Left forelimb (tissue), 1 donor: ENCODE data around the gene KIAA2012.

Experiments
- DNase-seq: peaks from one replicate; pipeline ENCODE4 v3.0.0-alpha.2; 2018; ENCODE audit warnings: low spot score

KIAA2012 gene

GRCh38 chr2:202149936-202150335, 76.9 kb downstream of the KIAA2012 start:
- no peak for DNase-seq

DNA sequence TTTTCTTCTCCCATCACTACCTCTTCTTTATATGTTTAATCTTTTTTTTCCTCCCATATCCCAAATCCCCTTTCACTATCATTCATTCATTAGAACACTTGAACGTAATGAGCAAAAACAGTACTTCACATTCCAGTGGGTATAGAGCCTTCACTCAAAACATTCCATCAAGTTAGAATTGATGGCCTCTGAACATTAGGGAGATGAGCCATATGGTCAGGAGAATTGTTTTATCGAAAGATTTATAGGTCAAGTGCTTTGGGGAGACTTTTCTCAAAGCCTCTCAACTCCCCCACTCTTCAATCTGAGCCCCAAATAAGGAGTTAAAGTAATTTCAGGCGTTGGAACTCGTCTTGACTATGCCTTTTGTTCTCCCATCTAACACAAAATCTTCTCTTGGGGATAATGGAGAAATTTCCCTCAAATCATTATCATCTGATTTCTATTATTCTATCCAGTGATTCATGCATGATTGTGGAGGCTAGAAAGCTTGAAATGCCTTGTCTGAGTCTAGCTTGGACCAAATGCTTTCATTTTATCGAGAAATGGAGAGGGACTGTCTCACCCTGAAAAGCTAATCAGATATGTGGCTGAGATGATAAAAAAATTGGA, 79.2 kb downstream of the KIAA2012 start:
- DNase-seq = no peak

DNA sequence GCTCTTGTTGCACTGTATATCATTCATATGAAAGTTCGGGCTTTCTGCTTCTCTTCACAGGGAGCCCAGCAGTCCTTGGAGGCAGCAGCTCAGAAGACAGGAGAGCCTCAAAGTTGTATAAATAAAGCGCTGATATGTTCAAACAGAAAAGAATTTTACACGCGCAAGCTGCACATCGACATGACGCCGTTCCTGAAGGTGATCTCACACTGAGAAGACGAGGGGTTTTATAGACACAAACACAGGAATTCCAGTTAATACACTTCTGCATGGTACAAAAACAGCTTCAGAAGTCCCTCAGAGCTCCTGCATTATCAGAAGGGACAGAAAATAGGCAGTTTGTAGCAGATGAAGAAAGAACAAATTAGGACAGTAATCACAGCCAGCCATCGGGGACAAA, 81.6 kb downstream of the KIAA2012 start:
- DNase-seq = no peak

GRCh38 chr2:202157211-202157990, 84.3 kb downstream of the KIAA2012 start:
- DNase-seq = no peak

DNA sequence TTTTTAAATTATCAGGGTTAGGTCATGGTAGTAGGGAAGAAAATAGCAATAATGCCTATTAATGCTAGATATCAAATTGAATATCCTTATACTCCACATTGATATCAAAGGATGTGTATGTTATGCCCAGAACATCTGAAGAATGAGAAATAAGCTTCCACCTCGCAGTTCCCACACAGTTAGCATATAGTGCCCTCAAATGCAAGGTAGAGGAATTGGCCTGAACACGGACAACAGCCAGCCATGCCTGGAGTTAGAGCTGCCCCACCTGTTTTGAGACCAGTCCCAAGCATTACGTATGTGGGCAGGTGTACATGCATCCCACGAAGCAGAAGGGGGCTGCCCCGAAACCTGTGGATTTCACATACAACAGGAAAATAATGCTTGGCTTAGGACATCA, 85.7 kb downstream of the KIAA2012 start:
- DNase-seq = no peak

- no peak for DNase-seq
Observed at GRCh38 chr2:202161151-202161835, 88.2 kb downstream of the KIAA2012 start.

DNA sequence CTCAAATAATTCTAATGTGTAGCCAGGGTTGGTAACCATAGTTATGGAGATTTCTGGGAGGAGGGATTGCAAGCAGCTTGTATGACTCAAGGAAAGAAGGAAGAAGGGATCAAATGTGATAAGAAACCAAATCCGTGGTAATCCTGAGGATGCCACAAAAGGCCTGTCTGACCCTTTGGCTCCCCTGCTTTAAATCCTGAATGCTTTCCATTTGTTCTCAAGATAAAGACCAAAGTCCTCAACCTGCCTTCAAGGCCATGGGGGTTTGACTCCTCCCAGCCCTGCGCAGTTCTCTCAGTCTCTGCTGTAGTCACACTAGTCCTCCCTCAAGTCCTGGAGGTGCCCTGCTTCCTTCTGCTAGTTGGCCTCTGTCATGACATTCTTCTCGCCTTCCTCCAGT, 91.4 kb downstream of the KIAA2012 start:
- no peak for DNase-seq

DNA sequence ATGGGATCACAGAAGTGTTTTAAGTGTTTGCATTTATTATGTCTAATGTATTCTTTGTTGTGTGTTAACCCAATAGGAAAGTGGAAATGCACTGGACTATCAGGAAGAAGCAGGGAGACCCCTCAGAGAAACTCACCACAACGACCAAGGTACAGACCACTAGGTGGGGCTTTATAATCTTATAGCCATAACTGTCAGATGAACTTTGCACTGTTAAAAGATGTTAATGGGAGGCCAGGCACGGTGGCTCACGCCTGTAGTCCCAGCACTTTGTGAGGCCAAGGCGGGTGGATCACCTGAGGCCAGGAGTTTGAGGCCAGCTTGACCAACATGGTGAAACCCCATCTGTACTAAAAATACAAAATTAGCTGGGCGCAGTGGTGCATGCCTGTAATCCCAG, 92.2 kb downstream of the KIAA2012 start:
- no peak for DNase-seq

- no peak for DNase-seq
Observed at GRCh38 chr2:202165945-202166344, 92.9 kb downstream of the KIAA2012 start.

GRCh38 chr2:202169131-202169530, 96.1 kb downstream of the KIAA2012 start:
- DNase-seq = no peak

DNA sequence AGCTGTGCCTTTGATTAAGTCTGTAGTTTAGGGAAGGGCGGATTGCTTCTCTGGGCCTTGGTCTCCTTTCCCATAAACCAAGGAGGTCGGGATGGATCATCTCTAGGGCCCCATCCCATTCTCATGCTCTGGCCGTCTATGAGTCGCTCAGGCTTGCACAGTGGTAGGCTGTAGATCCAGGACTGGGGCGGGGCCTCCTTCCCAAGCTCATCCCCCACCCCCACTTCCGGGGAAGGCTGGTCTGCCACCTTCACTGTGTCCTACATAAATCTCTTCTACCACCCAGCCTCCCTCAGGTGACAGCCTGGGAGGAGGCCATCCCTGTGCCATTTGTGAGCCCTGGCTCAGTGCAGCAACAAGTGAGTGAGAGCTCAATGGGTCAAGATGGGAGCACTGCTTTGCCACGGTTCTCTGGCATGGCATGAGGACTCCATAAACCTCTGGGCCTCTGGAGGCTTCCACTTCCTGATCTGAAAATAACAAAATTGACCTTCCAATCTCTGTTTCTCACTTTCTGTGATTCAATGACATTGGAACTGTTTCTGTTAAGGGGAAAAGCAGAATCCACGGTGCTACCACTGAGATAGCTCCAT, 96.9 kb downstream of the KIAA2012 start:
- no peak for DNase-seq

DNA sequence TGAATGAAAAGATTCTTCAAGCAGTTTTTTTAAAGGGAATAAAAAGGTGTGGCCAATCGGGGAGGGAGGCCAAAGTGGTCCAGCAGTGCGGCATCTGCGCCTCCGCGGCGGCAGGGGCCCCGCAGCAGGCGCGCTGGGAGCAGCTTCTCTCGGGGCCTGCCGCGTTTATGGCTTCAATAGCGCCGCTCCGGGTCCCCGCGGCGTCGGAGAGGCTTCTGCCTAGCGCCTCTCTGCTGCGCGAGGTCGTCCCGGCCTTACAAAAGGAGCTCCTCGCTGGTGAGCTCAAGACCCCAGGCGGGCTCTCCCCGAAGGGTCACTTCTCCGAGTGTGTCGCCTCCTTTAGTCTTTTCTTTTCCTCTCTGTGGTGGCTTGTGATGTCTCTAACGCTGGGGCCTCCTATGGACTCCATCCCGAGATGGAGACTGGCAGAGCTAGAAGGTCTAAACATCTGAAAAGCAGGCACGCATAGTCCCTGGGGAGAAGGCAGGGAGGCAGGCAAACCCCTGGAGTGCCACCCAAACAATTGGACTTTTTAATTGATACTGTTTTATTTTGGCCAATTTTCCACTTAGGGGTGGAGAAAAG, 98.3 kb downstream of the KIAA2012 start:
- DNase-seq = no peak

DNA sequence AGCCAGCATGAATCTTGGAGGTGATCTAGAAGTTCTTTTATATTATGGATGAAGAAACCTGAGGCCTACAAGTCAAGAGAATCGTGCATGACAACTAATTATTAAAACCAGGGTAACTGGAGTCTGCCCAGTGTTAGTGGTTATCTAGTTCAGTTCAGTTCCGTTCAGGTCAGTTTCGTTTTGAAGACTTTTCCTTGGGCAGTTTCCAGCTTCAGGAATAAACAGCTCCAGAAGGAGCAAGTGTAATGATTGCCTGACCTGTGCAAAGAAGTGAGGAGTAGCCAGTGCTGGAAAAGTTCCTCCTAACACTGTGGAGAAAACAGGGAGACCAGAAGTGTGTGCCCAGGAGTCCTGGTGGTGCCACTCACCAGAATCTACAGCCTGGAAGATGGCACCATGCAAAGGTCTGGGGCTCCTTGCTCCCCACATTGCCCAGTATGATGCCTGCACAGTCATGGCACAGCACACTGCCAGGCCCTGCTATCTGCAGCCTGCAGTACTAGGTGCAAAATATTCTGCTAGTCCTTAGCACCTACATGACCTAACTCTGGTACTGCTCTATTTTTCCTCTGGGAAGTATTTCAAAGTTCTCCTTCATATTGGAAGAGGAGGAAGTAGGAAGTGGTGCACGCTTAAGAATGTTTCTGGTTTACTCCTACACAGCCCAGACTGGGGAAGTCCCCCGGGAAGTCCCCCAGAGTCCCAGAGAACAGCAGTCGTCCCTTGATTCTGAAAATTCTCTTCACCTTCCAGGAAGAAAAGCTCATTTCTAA, 99.6 kb downstream of the KIAA2012 start:
- no peak for DNase-seq

GRCh38 chr2:202178346-202178958, 105.4 kb downstream of the KIAA2012 start:
- no peak for DNase-seq

- DNase-seq = no peak
Observed at GRCh38 chr2:202184557-202184956, 111.5 kb downstream of the KIAA2012 start.

- DNase-seq = no peak
Observed at GRCh38 chr2:202185156-202185555, 112.1 kb downstream of the KIAA2012 start.

- no peak for DNase-seq
Observed at GRCh38 chr2:202186641-202187202, 113.7 kb downstream of the KIAA2012 start.

DNA sequence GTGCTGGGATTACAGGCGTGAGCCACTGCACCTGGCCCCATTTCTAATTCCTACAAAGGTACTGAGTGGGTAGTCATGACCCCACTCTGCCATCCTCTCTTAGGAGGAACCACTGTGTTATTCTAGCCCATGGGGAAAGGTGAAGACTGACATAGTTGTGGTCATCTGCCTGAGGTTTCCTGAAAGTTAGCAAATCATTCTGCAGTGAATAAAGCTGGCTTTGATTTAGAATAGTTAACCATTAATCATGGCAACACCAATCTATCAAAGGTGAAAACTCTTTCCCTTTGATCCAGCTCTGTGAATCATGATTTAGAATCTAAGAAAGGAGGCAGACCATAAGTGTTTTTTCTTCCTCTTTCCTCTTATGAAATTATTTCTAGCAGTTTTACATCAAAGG, 114.5 kb downstream of the KIAA2012 start:
- DNase-seq = no peak

- no peak for DNase-seq
Observed at GRCh38 chr2:202193305-202193704, 120.2 kb downstream of the KIAA2012 start.

DNA sequence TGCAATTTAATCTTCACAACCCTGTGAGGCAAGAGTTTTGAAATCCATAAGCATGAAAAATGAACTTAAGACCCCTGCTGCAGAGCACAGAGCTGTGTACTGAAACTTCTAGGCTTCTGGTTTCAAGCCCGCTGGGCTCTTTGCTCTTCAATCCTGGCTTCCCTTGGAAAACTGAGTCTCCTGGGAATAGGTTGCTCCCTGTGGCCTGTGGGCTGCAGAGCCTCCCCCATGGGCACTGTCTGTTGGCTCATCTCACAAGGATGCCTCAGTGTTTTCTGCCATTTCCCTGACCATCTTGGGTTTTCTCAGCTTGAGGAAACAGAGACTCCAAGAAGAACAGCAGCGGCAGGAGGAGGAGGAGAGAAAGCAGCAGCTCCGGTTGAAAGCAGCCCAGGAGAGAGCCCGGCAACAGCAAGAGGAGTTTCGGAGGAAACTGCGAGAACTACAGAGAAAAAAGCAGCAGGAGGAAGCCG, 120.9 kb downstream of the KIAA2012 start:
- DNase-seq = no peak

DNA sequence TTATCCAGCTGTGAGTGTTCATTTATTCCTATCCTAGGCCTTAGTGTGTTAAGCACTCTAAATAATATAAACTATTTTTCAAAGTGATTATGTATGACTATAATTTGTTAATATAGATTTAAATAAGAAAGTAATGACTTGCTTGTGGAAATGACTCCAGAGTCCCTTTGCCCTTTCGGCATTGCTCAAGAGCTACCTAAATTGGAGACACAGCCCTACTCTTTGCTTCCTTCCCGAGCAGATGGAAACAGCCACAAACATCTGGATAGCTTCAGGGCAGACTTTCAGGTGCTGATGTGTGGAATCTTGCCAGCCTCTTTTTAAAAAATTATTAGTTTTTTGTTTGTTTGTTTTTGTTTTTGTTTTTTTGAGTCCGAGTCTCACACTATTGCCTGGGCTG, 121.4 kb downstream of the KIAA2012 start:
- DNase-seq = no peak
